ENCODE results near the gene SPDEF. TPM values are rescaled to one million over a fixed set of nuclear protein-coding genes. Genes with fewer than 3 reads are reported as not detected.

The SPDEF gene
- total RNA-seq, 4 donors from 2014 or later, result 9.0 to 57.3 (median 31.5) TPM

DNA sequence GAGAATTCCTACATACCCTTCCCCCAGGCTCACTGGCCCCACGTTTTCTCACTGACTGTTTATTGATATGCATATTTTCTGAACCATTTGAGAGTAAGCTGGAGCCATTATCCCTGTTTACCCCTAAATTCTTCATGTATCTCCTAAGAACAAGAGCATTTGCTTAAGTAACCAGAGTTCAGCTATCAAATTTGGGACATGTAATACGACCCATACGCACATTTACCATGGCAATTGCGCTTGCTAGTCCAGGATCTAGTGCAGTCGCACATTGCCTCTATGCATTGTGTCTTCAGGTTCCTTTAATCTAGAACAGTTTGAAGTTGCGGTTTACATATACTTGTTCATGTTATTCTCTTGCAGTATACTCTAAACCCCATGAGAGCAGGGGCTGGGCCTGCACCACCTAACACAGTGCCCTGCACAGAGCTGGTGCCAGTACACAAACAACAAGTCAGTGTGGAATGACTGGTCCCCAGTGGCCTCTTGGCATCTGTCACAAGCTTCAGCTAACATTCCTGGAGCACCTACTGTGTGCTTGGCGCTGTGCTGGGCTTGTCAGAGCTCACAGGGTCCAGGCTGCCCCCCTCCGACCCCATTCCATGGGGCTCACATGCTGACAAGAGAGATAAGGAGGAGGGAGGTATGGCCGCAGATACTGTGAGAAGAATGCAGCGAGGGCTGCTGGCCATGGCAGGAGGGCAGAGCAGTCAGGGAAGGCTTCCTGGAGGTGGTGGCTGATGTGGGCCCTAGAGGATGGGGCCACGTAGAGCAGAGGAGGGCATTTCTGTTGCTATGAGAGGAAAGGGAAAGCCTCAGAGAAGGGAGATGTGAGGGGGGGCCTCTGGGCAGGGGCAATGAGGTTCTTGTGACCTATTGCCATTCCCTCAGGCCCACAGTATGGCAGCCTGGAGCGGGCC, 28.1 kb downstream of the SPDEF start:
- H3K36me3 ChIP-seq, result no peaks in the 10 kb centered on the region
- no peak overlapping the region for H3K27ac ChIP-seq
- TF ChIP-seq, protein P1, sequence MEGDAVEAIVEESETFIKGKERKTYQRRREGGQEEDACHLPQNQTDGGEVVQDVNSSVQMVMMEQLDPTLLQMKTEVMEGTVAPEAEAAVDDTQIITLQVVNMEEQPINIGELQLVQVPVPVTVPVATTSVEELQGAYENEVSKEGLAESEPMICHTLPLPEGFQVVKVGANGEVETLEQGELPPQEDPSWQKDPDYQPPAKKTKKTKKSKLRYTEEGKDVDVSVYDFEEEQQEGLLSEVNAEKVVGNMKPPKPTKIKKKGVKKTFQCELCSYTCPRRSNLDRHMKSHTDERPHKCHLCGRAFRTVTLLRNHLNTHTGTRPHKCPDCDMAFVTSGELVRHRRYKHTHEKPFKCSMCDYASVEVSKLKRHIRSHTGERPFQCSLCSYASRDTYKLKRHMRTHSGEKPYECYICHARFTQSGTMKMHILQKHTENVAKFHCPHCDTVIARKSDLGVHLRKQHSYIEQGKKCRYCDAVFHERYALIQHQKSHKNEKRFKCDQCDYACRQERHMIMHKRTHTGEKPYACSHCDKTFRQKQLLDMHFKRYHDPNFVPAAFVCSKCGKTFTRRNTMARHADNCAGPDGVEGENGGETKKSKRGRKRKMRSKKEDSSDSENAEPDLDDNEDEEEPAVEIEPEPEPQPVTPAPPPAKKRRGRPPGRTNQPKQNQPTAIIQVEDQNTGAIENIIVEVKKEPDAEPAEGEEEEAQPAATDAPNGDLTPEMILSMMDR (IDR thresholded peaks at IDR 0.05), result no peak
- no peak for TF ChIP-seq POLR2AphosphoS5 (IDR thresholded peaks at IDR 0.05)
- no peak for TF ChIP-seq POLR2A (IDR thresholded peaks at IDR 0.05)
- no peak for TF ChIP-seq EP300 (IDR thresholded peaks at IDR 0.05; ENCODE audit: low read depth)
- H3K4me1 ChIP-seq, result peaks cover 0 to 16% (median 14%) of the 10 kb centered on the region in 4 donors
- H3K4me3 ChIP-seq, result no peak overlapping the region
- no peaks in the 10 kb centered on the region for H3K27me3 ChIP-seq
- H3K9me3 ChIP-seq, result no peaks in the 10 kb centered on the region
- in situ Hi-C loops (cut with MboI; ENCODE audit: low pct_ligation_motif_present in 1 of 4, low pct_unique_long_range_greater_than_20kb in 1 of 4, low sequenced_read_pairs in 3 of 4), result loop anchor here in 1 of 4 donors (5.0 kb wide), 1 partner anchor 74 kb away; no protein-coding TSS in a partner anchor
- intact Hi-C loops (cut with DNase I; ENCODE audit: low total_unique reads), result loop anchor here (5.0 kb wide), 1 partner anchor 89 kb away; no protein-coding TSS in a partner anchor
- 80 to 89% methylated on average over 6 to 12 of the region's 12 CpGs for whole genome bisulfite sequencing, 2 donors (ENCODE audit: low coverage in 1 of 2)
- DNase-seq, result no peak

DNA sequence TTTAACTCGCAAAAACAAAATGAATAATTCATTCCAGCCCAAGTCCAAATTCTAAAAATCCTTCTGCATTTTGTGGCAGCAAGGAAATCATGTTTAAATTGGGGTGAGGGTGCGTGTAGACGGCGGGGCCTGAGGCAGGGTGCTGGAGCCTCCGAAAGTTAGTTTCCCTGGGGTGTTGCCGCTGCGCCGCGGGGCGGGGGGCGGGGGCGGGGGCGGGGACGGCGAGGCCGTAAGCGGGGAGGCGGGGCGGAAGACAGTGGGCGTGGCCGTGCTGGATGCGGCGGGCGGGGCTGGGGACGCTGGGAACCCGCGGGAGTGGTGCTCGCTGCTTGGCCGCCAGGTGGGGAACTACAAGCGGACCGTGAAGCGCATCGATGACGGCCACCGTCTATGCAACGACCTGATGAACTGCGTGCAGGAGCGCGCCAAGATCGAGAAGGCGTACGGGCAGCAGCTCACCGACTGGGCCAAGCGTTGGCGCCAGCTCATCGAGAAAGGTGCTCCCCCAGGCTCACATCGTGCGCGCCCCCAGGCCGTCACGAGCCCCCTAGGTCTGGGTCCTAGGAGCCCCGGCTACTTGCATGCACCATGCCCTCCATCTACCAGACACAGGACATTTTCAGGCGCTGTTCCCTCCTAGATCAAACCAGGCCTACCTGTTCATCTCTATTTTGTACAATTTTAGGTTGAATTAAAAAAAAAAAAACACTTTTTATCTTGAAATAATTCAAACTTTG, 29.0 kb downstream of the SPDEF start:
- DNase-seq, result peak; percentile 98
- intact Hi-C loops (cut with DNase I; ENCODE audit: low total_unique reads) (loop anchor here (5.0 kb wide), 1 partner anchor 90 kb away; no protein-coding TSS in a partner anchor), in situ Hi-C loops (cut with MboI; ENCODE audit: low pct_ligation_motif_present in 1 of 4, low pct_unique_long_range_greater_than_20kb in 1 of 4, low sequenced_read_pairs in 3 of 4) (loop anchor here in 1 of 4 donors (5.0 kb wide), 1 partner anchor 75 kb away; no protein-coding TSS in a partner anchor)
- H3K4me3 ChIP-seq, result peak overlapping the region in 1 of 4 donors; percentile 34
- no peak for TF ChIP-seq POLR2A (IDR thresholded peaks at IDR 0.05)
- TF ChIP-seq, protein P1 (IDR thresholded peaks at IDR 0.05), result peak; percentile 68 to 86 (median 75)
- no peaks in the 10 kb centered on the region for H3K36me3 ChIP-seq
- no peaks in the 10 kb centered on the region for H3K9me3 ChIP-seq
- peaks cover 0 to 16% (median 14%) of the 10 kb centered on the region in 4 donors for H3K4me1 ChIP-seq
- H3K27ac ChIP-seq, result peak overlapping the region in 2 of 4 donors; percentile 32 to 59
- 6 to 62% methylated on average over 2 to 32 of the region's 53 CpGs for WGBS, 2 donors (ENCODE audit: low coverage in 1 of 2)
- H3K27me3 ChIP-seq, result no peaks in the 10 kb centered on the region

DNA sequence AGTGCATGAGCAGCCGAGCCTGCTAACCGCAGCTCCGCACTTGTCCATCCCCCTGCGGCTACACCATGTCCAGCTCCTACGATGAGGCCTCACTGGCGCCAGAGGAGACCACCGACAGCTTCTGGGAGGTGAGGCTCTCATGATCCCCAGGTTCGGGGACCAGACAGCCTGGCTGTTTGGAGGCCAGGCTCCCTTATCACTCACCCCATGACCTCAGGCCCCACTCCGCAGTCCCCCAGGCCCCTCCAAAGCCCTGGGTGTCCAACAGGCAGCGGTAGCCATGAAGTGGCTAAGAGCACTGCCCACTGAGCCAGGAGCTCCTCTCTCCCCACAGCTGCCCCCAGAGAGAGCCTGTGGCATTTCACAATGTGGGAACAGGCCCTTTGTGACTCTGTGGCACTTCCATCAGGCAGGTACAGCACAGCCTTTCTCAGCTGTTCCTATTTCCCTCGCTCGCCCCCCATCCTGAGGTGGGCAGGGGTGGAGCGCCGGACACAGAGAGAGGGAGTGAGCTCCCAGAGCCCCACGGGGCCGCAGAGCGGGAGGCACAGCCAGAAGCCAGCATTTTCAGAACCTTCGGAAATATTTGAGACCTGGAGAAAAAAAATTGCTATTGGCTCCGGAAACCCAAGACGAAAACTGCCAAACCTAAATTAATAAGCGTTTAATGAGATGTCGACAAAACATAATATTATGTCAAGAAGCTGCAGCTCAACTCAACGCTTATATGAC, 29.7 kb downstream of the SPDEF start:
- Histone ChIP-seq H3K27ac (peak overlapping the region in 2 of 4 donors; percentile 32 to 59), H3K4me3 (peak overlapping the region in 1 of 4 donors; percentile 34), H3K9me3 (no peaks in the 10 kb centered on the region), H3K4me1 (peaks cover 0 to 16% (median 14%) of the 10 kb centered on the region in 4 donors), H3K36me3 (no peaks in the 10 kb centered on the region), H3K27me3 (no peaks in the 10 kb centered on the region)
- in situ Hi-C loops (cut with MboI; ENCODE audit: low pct_ligation_motif_present in 1 of 4, low pct_unique_long_range_greater_than_20kb in 1 of 4, low sequenced_read_pairs in 3 of 4), result loop anchor here in 1 of 4 donors (5.0 kb wide), 1 partner anchor 76 kb away; no protein-coding TSS in a partner anchor
- 32 to 77% methylated on average over 5 to 23 of the region's 23 CpGs for WGBS, 2 donors (ENCODE audit: low coverage in 1 of 2)
- TF ChIP-seq EP300 (IDR thresholded peaks at IDR 0.05; ENCODE audit: low read depth) (no peak), POLR2A (IDR thresholded peaks at IDR 0.05) (no peak), POLR2AphosphoS5 (IDR thresholded peaks at IDR 0.05) (no peak)
- TF ChIP-seq, protein P1 (IDR thresholded peaks at IDR 0.05), result no peak
- no peak for DNase-seq
- intact Hi-C loops (cut with DNase I; ENCODE audit: low total_unique reads), result loop anchor here (5.0 kb wide), 1 partner anchor 91 kb away; no protein-coding TSS in a partner anchor
